AG04450 (cell line): ENCODE data around the gene LAIR1. TPM values are rescaled to one million over a fixed set of nuclear protein-coding genes. Genes with fewer than 3 reads are reported as not detected.
"Not testable (repeated sequence)": the region's sequence is repeated elsewhere in the genome, so short reads cannot be mapped to it uniquely, and the experiment has no call there.

ENCODE experiments used
- CTCF ChIA-PET: fragments of 300-600, 350-600 bp; formaldehyde crosslinking; extraction: SDS; loops from one replicate; lab custom pipeline; 2022; ENCODE audit warnings: antibody characterized with exemption, inconsistent platforms; lab: Charles Lee
- POLR2A ChIA-PET: fragments of 350-600 bp; formaldehyde crosslinking; extraction: SDS; loops from one replicate; lab custom pipeline; 2021; ENCODE audit warnings: antibody characterized with exemption, inconsistent platforms; lab: Yijun Ruan, JAX
- DNase-seq: peaks from one replicate; pipeline ENCODE4 v3.0.0-alpha.2; 2011; ENCODE audit warnings: low read depth, low spot score
- H3K27ac ChIP-seq: one replicate; pipeline ENCODE4 v1.5.1; 2012; ENCODE audit warnings: low read depth, low read length, control low read depth
- H3K27me3 ChIP-seq: one replicate; pipeline ENCODE4 v1.6.0; 2012; ENCODE audit warnings: low read length; ENCODE audit not compliant: control insufficient read depth, insufficient read depth
- H3K4me3 ChIP-seq: 2 replicates; pipeline ENCODE4 v1.5.1; 2011; ENCODE audit warnings: mild to moderate bottlenecking, low read depth, low read length, control low read depth
- H3K9me3 ChIP-seq: 2 replicates; pipeline ENCODE4 v1.5.1; 2012; ENCODE audit warnings: low read length; ENCODE audit not compliant: control insufficient read depth, insufficient read depth
- CTCF ChIP-seq: IDR thresholded peaks from 2 replicates; pipeline ENCODE4 v1.5.1; 2011; ENCODE audit warnings: low read depth, low read length, control low read depth, inconsistent platforms
- polyA plus RNA-seq: library from polyadenylated mRNA; depleted of rRNA; stranded (reverse); fragments of >200 nt; gene quantifications from 2 replicates; pipeline ENCODE4 v1.2.3, GENCODE V29; 2011

The LAIR1 gene
- polyA plus RNA-seq, 1 experiment: not detected

DNA sequence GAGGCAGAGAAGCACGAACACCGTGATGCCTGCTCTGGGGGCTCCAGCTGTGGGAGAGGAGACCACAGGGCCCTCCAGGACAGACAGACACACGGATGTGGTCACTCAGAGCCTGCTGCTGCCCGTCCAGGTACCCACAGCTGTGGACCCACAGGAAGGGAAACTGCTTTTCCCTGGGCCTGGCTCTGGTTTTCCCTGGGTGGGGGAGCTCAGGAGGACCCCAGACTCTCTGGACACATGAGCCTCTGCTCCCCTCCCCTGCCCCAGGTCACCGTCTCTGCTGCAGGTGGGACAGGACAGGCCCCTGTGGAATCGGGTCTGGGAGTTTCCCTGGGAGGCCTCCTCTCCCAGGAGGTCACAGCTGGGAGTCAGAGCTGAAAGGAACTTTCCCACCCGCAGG is 33.1 kb downstream of the LAIR1 start:
- H3K9me3 ChIP-seq: no peaks in the 10 kb centered on the region; the same call in 1 of the 2 replicates
- no peak overlapping the region for H3K4me3 ChIP-seq
- no peak for DNase-seq
- no peak overlapping the region for H3K27ac ChIP-seq
- TF ChIP-seq CTCF: no peak
- ChIA-PET CTCF (no interaction called here), POLR2A (no interaction called here)
- H3K27me3 ChIP-seq: no peaks in the 10 kb centered on the region

- POLR2A ChIA-PET: no interaction called here
- Histone ChIP-seq H3K27ac (no peak overlapping the region), H3K27me3 (no peaks in the 10 kb centered on the region), H3K4me3 (no peak overlapping the region), H3K9me3 (no peaks in the 10 kb centered on the region; the same call in 1 of the 2 replicates)
- no peak for DNase-seq
- CTCF ChIA-PET: no interaction called here
- TF ChIP-seq CTCF: no peak
Measured at GRCh38 chr19:54329476-54330165, 35.1 kb downstream of the LAIR1 start.

DNA sequence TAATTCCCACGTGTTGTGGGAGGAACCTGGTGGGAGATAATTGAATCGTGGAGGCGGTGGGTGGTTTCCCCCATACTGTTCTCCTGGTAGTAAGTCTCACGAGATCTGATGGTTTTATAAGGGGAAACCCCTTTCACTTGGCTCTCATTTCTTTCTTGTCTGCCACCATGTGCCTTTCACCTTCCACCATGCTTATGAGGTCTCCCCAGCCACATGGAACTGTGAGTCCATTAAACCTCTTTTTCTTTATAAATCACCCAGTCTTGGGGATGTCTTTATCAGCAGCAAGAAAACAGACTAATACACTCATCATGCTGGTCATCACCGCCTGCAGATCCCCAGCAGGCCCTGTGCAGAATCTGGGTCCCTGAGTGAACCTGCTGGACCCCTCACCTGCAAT is 36.0 kb downstream of the LAIR1 start:
- H3K27me3 ChIP-seq, POLR2A ChIA-PET, CTCF ChIA-PET, H3K4me3 ChIP-seq, H3K9me3 ChIP-seq, H3K27ac ChIP-seq, DNase-seq: not testable (repeated sequence)

DNA sequence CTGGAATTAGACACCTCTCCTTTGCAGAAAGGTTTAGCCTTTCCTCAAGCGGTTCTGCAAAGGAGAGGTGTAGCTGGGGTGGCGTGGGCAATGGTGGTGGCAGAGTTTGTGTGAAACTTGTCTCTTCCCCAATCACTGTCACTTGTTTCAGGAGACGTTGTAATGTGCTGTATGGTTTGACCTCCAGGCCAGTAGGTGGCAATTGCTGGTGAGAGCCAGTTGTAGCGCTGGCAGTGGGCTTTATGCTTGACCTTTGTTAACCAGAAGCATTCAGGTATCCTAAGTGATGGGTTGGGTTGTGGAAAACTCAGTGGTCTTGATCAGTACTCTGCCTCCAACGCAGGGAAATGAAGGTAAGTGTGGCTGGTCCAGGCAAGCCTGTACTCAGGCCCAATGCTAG is 39.1 kb downstream of the LAIR1 start:
- ChIA-PET CTCF (no interaction called here), POLR2A (no interaction called here)
- Histone ChIP-seq H3K4me3 (no peak overlapping the region), H3K27ac (no peak overlapping the region), H3K27me3 (no peaks in the 10 kb centered on the region), H3K9me3 (no peaks in the 10 kb centered on the region)
- TF ChIP-seq CTCF: no peak
- no peak for DNase-seq

DNA sequence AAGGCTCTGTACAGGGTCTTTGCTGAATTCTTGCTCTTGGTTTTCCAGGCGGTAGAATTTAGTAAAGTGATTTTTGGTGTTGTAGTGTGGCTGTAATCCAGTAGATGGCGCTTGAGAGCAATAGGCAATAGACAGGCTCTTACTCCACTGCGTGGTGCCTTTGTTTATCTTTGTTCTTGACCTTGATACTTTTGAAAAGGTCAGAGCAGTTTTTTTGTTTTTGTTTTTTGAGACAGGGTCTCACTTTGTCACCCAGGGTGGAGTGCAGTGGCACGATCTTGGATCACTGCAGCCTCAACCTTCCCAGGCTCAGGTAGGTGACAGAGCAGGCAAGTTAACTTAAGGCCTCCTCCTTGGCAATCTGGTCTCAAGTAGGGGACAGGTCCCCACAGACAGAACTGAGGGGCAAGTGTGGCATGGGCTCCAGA is 39.5 kb downstream of the LAIR1 start:
- Histone ChIP-seq H3K9me3 (no peaks in the 10 kb centered on the region), H3K27me3 (no peaks in the 10 kb centered on the region), H3K4me3 (no peak overlapping the region), H3K27ac (no peak overlapping the region)
- peak; percentile 77 for TF ChIP-seq CTCF
- CTCF ChIA-PET: interaction anchor here (1.0 to 1.8 kb wide), 2 partner anchors 12 to 66 kb away, joined by 3 to 9 read pairs; partner anchors contain the start of gene LILRA5
- DNase-seq: no peak
- POLR2A ChIA-PET: no interaction called here
